ENCODE results near the gene BICC1. TPM values are rescaled to one million over a fixed set of nuclear protein-coding genes. Genes with fewer than 3 reads are reported as not detected.

The BICC1 gene
- total and polyA plus RNA-seq, 2 of the 13 experiments (the other 11 are each of a cell fraction or from before 2014, with no cell fraction given): 0.18 to 1.5 TPM

DNA sequence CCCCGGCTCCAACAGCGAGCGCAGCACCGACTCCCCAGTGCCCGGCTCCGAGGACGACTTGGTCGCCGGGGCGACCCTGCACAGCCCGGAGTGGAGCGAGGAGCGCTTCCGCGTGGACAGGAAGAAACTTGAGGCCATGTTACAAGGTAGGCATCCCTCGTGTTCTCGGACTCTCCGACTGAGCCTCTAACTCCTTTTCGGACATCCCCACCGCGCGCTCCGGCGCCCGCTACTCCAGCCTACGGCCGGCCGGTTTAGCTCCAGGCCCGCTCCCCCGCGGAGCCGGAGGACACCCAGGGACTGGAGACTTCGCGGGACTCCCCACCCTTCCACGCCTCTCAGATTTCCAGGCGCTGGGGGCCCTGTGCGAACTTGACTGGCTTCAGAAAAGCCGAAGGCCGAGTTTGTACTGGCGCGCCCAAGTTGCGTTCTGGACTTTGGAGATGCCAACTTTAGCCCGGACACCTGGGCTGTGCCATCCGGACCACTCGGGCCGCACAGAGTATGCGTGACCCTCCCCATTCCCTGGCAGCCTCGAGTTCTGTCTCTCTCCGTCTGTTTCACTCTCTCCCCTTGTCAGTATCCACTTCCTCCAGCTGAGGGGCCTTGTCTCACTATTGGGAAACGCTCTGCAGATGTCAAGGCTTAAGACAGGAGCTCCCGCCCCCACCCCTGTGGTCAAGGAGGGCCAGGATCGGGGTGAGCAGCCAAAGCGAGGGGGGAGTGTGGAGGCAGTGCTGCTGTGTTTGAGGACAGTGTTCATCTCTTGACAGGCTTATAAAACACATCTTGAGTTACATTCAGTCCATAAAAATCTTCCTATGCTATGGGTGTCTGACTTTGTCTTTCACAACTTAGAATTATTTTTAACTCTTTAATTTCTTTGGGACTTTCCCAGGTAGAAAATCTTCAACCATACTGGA is 777 bp downstream of the BICC1 start (continued):
- TF ChIP-seq ZNF777 (CRISPR knock-in tag; IDR thresholded peaks at IDR 0.05) (0 out of 2 replicates have a peak, but pooled peaks have one; percentile 15), ZNF776 (CRISPR knock-in tag; IDR thresholded peaks at IDR 0.05) (peak; percentile 56), ZBTB21 (CRISPR knock-in tag; IDR thresholded peaks at IDR 0.05) (no peak), ZNF143 (CRISPR knock-in tag; IDR thresholded peaks at IDR 0.05) (no peak), ZNF331 (CRISPR knock-in tag; IDR thresholded peaks at IDR 0.05) (no peak), HES4 (CRISPR knock-in tag; IDR thresholded peaks at IDR 0.05; ENCODE audit: borderline replicate concordance) (no peak), ZNF274 (CRISPR knock-in tag; IDR thresholded peaks at IDR 0.05) (no peak), NCOA2 (CRISPR knock-in tag; IDR thresholded peaks at IDR 0.05) (no peak), SNAI1 (CRISPR knock-in tag; IDR thresholded peaks at IDR 0.05; ENCODE audit: borderline replicate concordance) (no peak), ZNF615 (CRISPR knock-in tag; IDR thresholded peaks at IDR 0.05; ENCODE audit: borderline replicate concordance) (no peak), SP2 (CRISPR knock-in tag; IDR thresholded peaks at IDR 0.05) (no peak)
- TF ChIP-seq, protein P1, sequence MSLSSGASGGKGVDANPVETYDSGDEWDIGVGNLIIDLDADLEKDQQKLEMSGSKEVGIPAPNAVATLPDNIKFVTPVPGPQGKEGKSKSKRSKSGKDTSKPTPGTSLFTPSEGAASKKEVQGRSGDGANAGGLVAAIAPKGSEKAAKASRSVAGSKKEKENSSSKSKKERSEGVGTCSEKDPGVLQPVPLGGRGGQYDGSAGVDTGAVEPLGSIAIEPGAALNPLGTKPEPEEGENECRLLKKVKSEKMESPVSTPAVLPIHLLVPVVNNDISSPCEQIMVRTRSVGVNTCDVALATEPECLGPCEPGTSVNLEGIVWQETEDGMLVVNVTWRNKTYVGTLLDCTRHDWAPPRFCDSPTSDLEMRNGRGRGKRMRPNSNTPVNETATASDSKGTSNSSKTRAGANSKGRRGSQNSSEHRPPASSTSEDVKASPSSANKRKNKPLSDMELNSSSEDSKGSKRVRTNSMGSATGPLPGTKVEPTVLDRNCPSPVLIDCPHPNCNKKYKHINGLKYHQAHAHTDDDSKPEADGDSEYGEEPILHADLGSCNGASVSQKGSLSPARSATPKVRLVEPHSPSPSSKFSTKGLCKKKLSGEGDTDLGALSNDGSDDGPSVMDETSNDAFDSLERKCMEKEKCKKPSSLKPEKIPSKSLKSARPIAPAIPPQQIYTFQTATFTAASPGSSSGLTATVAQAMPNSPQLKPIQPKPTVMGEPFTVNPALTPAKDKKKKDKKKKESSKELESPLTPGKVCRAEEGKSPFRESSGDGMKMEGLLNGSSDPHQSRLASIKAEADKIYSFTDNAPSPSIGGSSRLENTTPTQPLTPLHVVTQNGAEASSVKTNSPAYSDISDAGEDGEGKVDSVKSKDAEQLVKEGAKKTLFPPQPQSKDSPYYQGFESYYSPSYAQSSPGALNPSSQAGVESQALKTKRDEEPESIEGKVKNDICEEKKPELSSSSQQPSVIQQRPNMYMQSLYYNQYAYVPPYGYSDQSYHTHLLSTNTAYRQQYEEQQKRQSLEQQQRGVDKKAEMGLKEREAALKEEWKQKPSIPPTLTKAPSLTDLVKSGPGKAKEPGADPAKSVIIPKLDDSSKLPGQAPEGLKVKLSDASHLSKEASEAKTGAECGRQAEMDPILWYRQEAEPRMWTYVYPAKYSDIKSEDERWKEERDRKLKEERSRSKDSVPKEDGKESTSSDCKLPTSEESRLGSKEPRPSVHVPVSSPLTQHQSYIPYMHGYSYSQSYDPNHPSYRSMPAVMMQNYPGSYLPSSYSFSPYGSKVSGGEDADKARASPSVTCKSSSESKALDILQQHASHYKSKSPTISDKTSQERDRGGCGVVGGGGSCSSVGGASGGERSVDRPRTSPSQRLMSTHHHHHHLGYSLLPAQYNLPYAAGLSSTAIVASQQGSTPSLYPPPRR (CRISPR knock-in tag; IDR thresholded peaks at IDR 0.05; ENCODE audit: borderline replicate concordance): no peak
